ENCODE measurements around the gene IGFN1. TPM values are rescaled to one million over a fixed set of nuclear protein-coding genes. Genes with fewer than 3 reads are reported as not detected.

The IGFN1 gene
- total RNA-seq, 1 experiment from 2014 or later: 0.04 TPM

GRCh38 chr1:201145816-201146215 is 44.8 kb upstream of the IGFN1 start:
- Histone ChIP-seq H3K9me2 (replicated peaks; ENCODE audit: low read length) (no peaks in the 10 kb centered on the region), H3K4me1 (ENCODE audit: insufficient read depth, low read length) (no peaks in the 10 kb centered on the region), H4K20me1 (ENCODE audit: low read length) (no peaks in the 10 kb centered on the region), H3K27ac (ENCODE audit: low read length) (no peak overlapping the region), H3F3A (ENCODE audit: low read length, unreplicated experiment) (no peaks in the 10 kb centered on the region), H3K9me3 (ENCODE audit: low read length) (no peaks in the 10 kb centered on the region), H3K4me2 (ENCODE audit: low read length) (no peak overlapping the region), H3K36me3 (ENCODE audit: low read depth, low read length) (peaks cover 95% of the 10 kb centered on the region), H3K27me3 (ENCODE audit: low read length) (no peaks in the 10 kb centered on the region), H2AFZ (ENCODE audit: low read length) (no peak overlapping the region), H3K4me3 (ENCODE audit: low read length) (no peak overlapping the region), H3K9ac (ENCODE audit: low read length) (no peak overlapping the region), H3K79me2 (ENCODE audit: low read length) (no peaks in the 10 kb centered on the region)
- TF ChIP-seq EZH2 (IDR thresholded peaks at IDR 0.05; ENCODE audit: low read length, unreplicated experiment): no peak
- no peak for DNase-seq
- ChIA-PET POLR2A (ENCODE audit: unreplicated experiment) (no interaction called here), CTCF (interaction anchor here (0.6 kb wide), 1 partner anchor 9 kb away, joined by 8 read pairs; the partner anchor contains the start of gene TMEM9)
- BruUV-seq (replicated peaks): no TSS peak
- ATAC-seq: no peak
- intact Hi-C loops (cut with micrococcal nuclease): no loop called here

- DNase-seq (no peak), ATAC-seq (no peak)
- Histone ChIP-seq H3K9me2 (replicated peaks; ENCODE audit: low read length) (no peaks in the 10 kb centered on the region), H3K4me3 (ENCODE audit: low read length) (no peak overlapping the region), H3K9me3 (ENCODE audit: low read length) (no peaks in the 10 kb centered on the region), H2AFZ (ENCODE audit: low read length) (no peak overlapping the region), H3K27ac (ENCODE audit: low read length) (no peak overlapping the region), H3K36me3 (ENCODE audit: low read depth, low read length) (peaks cover 96% of the 10 kb centered on the region), H3K4me1 (ENCODE audit: insufficient read depth, low read length) (no peaks in the 10 kb centered on the region), H3K9ac (ENCODE audit: low read length) (no peak overlapping the region), H3K4me2 (ENCODE audit: low read length) (no peak overlapping the region), H3F3A (ENCODE audit: low read length, unreplicated experiment) (no peaks in the 10 kb centered on the region), H3K79me2 (ENCODE audit: low read length) (peaks cover under 1% of the 10 kb centered on the region; the same call in 1 of the 2 replicates), H4K20me1 (ENCODE audit: low read length) (no peaks in the 10 kb centered on the region), H3K27me3 (ENCODE audit: low read length) (no peaks in the 10 kb centered on the region)
- ChIA-PET CTCF (no interaction called here), POLR2A (ENCODE audit: unreplicated experiment) (no interaction called here)
- no TSS peak for BruUV-seq (replicated peaks)
- TF ChIP-seq, protein P1, sequence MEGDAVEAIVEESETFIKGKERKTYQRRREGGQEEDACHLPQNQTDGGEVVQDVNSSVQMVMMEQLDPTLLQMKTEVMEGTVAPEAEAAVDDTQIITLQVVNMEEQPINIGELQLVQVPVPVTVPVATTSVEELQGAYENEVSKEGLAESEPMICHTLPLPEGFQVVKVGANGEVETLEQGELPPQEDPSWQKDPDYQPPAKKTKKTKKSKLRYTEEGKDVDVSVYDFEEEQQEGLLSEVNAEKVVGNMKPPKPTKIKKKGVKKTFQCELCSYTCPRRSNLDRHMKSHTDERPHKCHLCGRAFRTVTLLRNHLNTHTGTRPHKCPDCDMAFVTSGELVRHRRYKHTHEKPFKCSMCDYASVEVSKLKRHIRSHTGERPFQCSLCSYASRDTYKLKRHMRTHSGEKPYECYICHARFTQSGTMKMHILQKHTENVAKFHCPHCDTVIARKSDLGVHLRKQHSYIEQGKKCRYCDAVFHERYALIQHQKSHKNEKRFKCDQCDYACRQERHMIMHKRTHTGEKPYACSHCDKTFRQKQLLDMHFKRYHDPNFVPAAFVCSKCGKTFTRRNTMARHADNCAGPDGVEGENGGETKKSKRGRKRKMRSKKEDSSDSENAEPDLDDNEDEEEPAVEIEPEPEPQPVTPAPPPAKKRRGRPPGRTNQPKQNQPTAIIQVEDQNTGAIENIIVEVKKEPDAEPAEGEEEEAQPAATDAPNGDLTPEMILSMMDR (conservative IDR thresholded peaks at IDR 0.05; ENCODE audit: low read depth, low read length): no peak
- TF ChIP-seq EZH2phosphoT487 (IDR thresholded peaks at IDR 0.05; ENCODE audit: borderline replicate concordance, low read length) (no peak), EZH2 (IDR thresholded peaks at IDR 0.05; ENCODE audit: low read length, unreplicated experiment) (no peak)
- intact Hi-C loops (cut with micrococcal nuclease): no loop called here
Measured at GRCh38 chr1:201146626-201147390, 43.8 kb upstream of the IGFN1 start.

DNA sequence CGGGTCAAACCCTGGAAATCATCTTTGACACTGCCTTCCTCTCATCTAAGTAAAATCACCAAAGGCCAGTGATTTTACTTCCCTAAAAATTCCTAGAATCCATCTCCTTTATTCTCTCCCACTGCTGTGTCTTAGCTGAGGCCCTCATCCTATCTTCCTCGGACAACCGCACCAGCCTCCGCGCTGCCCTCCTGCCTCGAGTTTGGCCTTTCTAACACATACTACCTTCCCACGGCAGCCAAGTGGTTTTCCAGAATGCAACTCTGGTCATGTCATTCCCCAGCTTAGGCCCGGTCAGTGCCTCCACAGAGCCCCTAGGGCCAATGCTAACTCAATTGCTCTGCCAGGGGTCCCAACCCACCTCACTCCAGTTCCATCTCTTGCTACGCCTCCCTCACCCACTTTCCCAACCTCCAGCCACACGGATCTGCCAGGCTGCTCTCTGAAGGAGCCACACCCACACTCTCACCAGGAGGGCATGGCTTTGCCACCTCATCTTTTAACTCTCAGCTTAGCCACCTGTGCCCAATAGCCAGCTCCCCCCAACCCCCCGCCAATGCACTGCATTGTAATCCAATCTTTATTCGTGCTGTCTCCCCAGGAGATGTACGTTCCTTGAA is 43.1 kb upstream of the IGFN1 start:
- intact Hi-C loops (cut with micrococcal nuclease): no loop called here
- H2AFZ ChIP-seq (ENCODE audit: low read length): no peak overlapping the region
- no peak overlapping the region for H3K4me3 ChIP-seq (ENCODE audit: low read length)
- no peaks in the 10 kb centered on the region for H3K27me3 ChIP-seq (ENCODE audit: low read length)
- ChIA-PET POLR2A (ENCODE audit: unreplicated experiment) (no interaction called here), CTCF (no interaction called here)
- H3K36me3 ChIP-seq (ENCODE audit: low read depth, low read length): peaks cover 91% of the 10 kb centered on the region
- no peaks in the 10 kb centered on the region for H3F3A ChIP-seq (ENCODE audit: low read length, unreplicated experiment)
- ATAC-seq: no peak
- no peaks in the 10 kb centered on the region for H3K9me2 ChIP-seq (replicated peaks; ENCODE audit: low read length)
- no peaks in the 10 kb centered on the region for H4K20me1 ChIP-seq (ENCODE audit: low read length)
- H3K9me3 ChIP-seq (ENCODE audit: low read length): no peaks in the 10 kb centered on the region
- no peak overlapping the region for H3K9ac ChIP-seq (ENCODE audit: low read length)
- DNase-seq: no peak
- no peak for TF ChIP-seq EZH2 (IDR thresholded peaks at IDR 0.05; ENCODE audit: low read length, unreplicated experiment)
- no peak for TF ChIP-seq EZH2phosphoT487 (IDR thresholded peaks at IDR 0.05; ENCODE audit: borderline replicate concordance, low read length)
- TF ChIP-seq, protein P1 (conservative IDR thresholded peaks at IDR 0.05; ENCODE audit: low read depth, low read length): no peak
- H3K27ac ChIP-seq (ENCODE audit: low read length): no peak overlapping the region
- peaks cover 8% of the 10 kb centered on the region for H3K79me2 ChIP-seq (ENCODE audit: low read length)
- H3K4me2 ChIP-seq (ENCODE audit: low read length): no peak overlapping the region
- no TSS peak for BruUV-seq (replicated peaks)
- peaks cover 3% of the 10 kb centered on the region; the same call in 1 of the 2 replicates for H3K4me1 ChIP-seq (ENCODE audit: insufficient read depth, low read length)
